Stimulated activated CD4-positive, alpha-beta T cell treated with anti-CD3 and anti-CD28 coated beads, Interleukin-1b, Interleukin-23, amount 100 ng/mL, for 48 hours (primary cell): ENCODE results near the gene ZNF175.

Source experiments
- DNase-seq: peaks from one replicate; pipeline ENCODE4 v3.0.0-alpha.2; 2020

ZNF175 gene

GRCh38 chr19:51637362-51637978 lies 66.4 kb downstream of the ZNF175 start:
- DNase-seq = no peak

- no peak for DNase-seq
These were observed 68.8 kb downstream of the ZNF175 start for GRCh38 chr19:51639916-51640315.

DNA sequence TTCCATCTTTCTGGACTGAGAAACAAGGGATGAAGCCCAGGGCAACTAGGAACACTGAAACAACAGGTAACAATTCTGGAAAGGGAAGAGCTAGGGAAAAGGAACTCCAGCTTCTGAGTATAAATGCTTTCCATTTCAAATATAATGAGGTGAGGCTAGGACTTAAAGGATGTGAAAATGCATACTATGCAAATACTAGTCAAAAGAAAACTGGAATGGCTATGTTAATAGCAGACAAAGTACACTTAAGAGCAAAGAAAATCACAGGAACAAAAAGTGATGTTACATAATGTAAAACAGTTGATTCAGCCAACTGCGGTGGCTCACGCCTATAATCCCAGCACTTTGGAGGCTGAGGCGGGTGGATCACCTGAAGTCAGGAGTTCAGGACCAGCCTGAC lies 69.3 kb downstream of the ZNF175 start:
- no peak for DNase-seq

DNA sequence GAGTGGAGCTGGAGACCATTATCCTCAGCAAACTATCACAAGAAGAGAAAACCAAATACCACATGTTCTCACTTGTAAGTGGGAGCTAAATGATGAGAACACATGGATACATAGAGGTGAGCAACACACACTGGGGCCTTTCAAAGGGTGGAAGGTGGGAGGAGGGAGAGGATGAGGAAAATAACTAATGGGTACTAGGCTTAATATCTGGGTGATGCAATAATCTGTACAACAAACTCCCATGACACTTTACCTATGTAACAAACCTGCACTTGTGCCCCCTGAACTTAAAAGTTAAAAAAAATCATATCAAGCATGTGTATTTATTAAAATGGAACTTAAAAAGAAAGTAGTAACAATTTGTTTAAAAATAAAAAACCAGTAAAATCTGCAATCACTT lies 70.6 kb downstream of the ZNF175 start:
- DNase-seq = no peak
